ENCODE data around the gene CPEB2.
"Not testable (repeated sequence)": the region's sequence is repeated elsewhere in the genome, so short reads cannot be mapped to it uniquely, and the experiment has no call there.

The CPEB2 gene

GRCh38 chr4:15063341-15063740, 61.1 kb downstream of the CPEB2 start:
- no peak for DNase-seq

- DNase-seq: no peak
Observed at GRCh38 chr4:15065516-15065915, 63.2 kb downstream of the CPEB2 start.

- DNase-seq: peak in 1 of 2 donors; percentile 4
Observed at GRCh38 chr4:15066140-15066539, 63.9 kb downstream of the CPEB2 start.

- no peak for DNase-seq
Observed at GRCh38 chr4:15068298-15068697, 66.0 kb downstream of the CPEB2 start.

GRCh38 chr4:15075875-15076274, 73.6 kb downstream of the CPEB2 start:
- no peak for DNase-seq

- DNase-seq: no peak
Observed at GRCh38 chr4:15077969-15078368, 75.7 kb downstream of the CPEB2 start.

GRCh38 chr4:15078682-15079642, 76.7 kb downstream of the CPEB2 start:
- no peak for DNase-seq

GRCh38 chr4:15084780-15085179, 82.5 kb downstream of the CPEB2 start:
- DNase-seq: no peak

GRCh38 chr4:15085762-15086161, 83.5 kb downstream of the CPEB2 start:
- DNase-seq: not testable (repeated sequence)

- DNase-seq: not testable (repeated sequence)
Observed at GRCh38 chr4:15086259-15086658, 84.0 kb downstream of the CPEB2 start.

GRCh38 chr4:15088394-15089035, 86.2 kb downstream of the CPEB2 start:
- DNase-seq: no peak

- no peak for DNase-seq
Observed at GRCh38 chr4:15089979-15090378, 87.7 kb downstream of the CPEB2 start.

- DNase-seq: no peak
Observed at GRCh38 chr4:15100380-15100779, 98.1 kb downstream of the CPEB2 start.

- peak; percentile 53 to 58 for DNase-seq
Observed at GRCh38 chr4:15100994-15101695, 98.9 kb downstream of the CPEB2 start.

GRCh38 chr4:15104825-15105224, 102.5 kb downstream of the CPEB2 start:
- no peak for DNase-seq

GRCh38 chr4:15106399-15106798, 104.1 kb downstream of the CPEB2 start:
- DNase-seq: no peak

GRCh38 chr4:15109600-15109999, 107.3 kb downstream of the CPEB2 start:
- no peak for DNase-seq

GRCh38 chr4:15110120-15110571, 107.9 kb downstream of the CPEB2 start:
- no peak for DNase-seq

GRCh38 chr4:15116509-15117079, 114.3 kb downstream of the CPEB2 start:
- DNase-seq: no peak

- no peak for DNase-seq
Observed at GRCh38 chr4:15117270-15117946, 115.1 kb downstream of the CPEB2 start.

- peak in 1 of 2 donors; percentile 3 for DNase-seq
Observed at GRCh38 chr4:15118292-15118691, 116.0 kb downstream of the CPEB2 start.
